GM23248 (cell line): Measurements from ENCODE around the gene CORO7. TPM values are rescaled to one million over a fixed set of nuclear protein-coding genes. Genes with fewer than 3 reads are reported as not detected.

Source experiments
- DNase-seq: peaks from one replicate; pipeline ENCODE4 v3.0.0-alpha.2; 2015
- H2AFZ ChIP-seq: fragments of 200-600 bp; sonication (generic); 2 replicates; pipeline ENCODE4 v1.6.1; 2016; ENCODE audit warnings: antibody characterized with exemption
- H3F3A ChIP-seq: fragments of 200-600 bp; sonication (generic); 2 replicates; pipeline ENCODE4 v1.6.1; 2016; ENCODE audit warnings: mild to moderate bottlenecking, antibody characterized with exemption, mixed run types; ENCODE audit not compliant: insufficient read depth
- H3K27ac ChIP-seq: fragments of 200-600 bp; sonication (generic); 2 replicates; pipeline ENCODE4 v1.5.1; 2016; ENCODE audit warnings: mild to moderate bottlenecking
- H3K27me3 ChIP-seq: fragments of 200-600 bp; sonication (generic); replicated peaks from 2 replicates; pipeline ENCODE4 v1.6.1; 2016; ENCODE audit warnings: mild to moderate bottlenecking; ENCODE audit not compliant: insufficient read depth
- H3K36me3 ChIP-seq: fragments of 200-600 bp; sonication (generic); 2 replicates; pipeline ENCODE4 v1.6.1; 2016; ENCODE audit warnings: low read depth, mild to moderate bottlenecking
- H3K4me1 ChIP-seq: fragments of 200-600 bp; sonication (generic); 2 replicates; pipeline ENCODE4 v1.6.1; 2016; ENCODE audit warnings: mild to moderate bottlenecking; ENCODE audit not compliant: insufficient read depth
- H3K4me2 ChIP-seq: fragments of 200-600 bp; sonication (generic); one replicate; pipeline ENCODE4 v1.6.1; 2016; ENCODE audit warnings: mild to moderate bottlenecking; ENCODE audit not compliant: unreplicated experiment
- H3K4me3 ChIP-seq: fragments of 200-600 bp; sonication (generic); 2 replicates; pipeline ENCODE4 v1.5.1; 2016; ENCODE audit warnings: mild to moderate bottlenecking
- H3K79me2 ChIP-seq: fragments of 200-600 bp; sonication (generic); 2 replicates; pipeline ENCODE4 v1.6.1; 2016; ENCODE audit warnings: mild to moderate bottlenecking; ENCODE audit not compliant: insufficient read depth
- H3K9ac ChIP-seq: fragments of 200-600 bp; sonication (generic); 2 replicates; pipeline ENCODE4 v1.6.1; 2016; ENCODE audit warnings: mild to moderate bottlenecking
- H3K9me2 ChIP-seq: fragments of 200-600 bp; sonication (generic); 2 replicates; pipeline ENCODE4 v1.6.1; 2016; ENCODE audit warnings: mixed run types, mild to moderate bottlenecking, moderate library complexity; ENCODE audit not compliant: insufficient read depth
- H3K9me3 ChIP-seq: fragments of 200-600 bp; sonication (generic); one replicate; pipeline ENCODE4 v1.6.1; 2017; ENCODE audit warnings: low read depth
- H4K20me1 ChIP-seq: fragments of 200-600 bp; sonication (generic); 2 replicates; pipeline ENCODE4 v1.6.0; 2016; ENCODE audit not compliant: insufficient read depth
- EZH2 ChIP-seq: fragments of 200-600 bp; sonication (generic); IDR thresholded peaks from 2 replicates; pipeline ENCODE4 v1.6.1; 2018; ENCODE audit warnings: antibody characterized with exemption, mild to moderate bottlenecking; ENCODE audit not compliant: insufficient read depth, poor library complexity, severe bottlenecking
- EZH2phosphoT487 ChIP-seq: fragments of 200-600 bp; sonication (generic); IDR thresholded peaks from 2 replicates; pipeline ENCODE4 v1.6.1; 2018; ENCODE audit warnings: antibody characterized with exemption, moderate library complexity, mild to moderate bottlenecking, low read depth; ENCODE audit not compliant: insufficient read depth
- WGBS, 2 experiments: methylation state at CpG; one replicate each; pipeline ENCODE4 v1.1.6; 2015 to 2017; ENCODE audit warnings: low lambda C conversion rate in 2 of 2, low coverage in 1 of 2; ENCODE audit errors: missing lambda C conversion rate in 2 of 2; 5-methylcytosine and 5-hydroxymethylcytosine counted together
- in situ Hi-C: fragments of 300-500 bp; cut with MboI; formaldehyde crosslinking; loops from 2 replicates; pipeline ENCODE4 v1.15.0; 2020
- polyA plus RNA-seq: library from polyadenylated mRNA; unstranded; fragments of >200 nt; fragmentation: Nextera tagmentation; extraction: Ambion mirVana; gene quantifications from 2 replicates; pipeline ENCODE4 v1.2.1, GENCODE V29; 2016
- total RNA-seq: library from RNA; depleted of rRNA; stranded (reverse); fragments of >200 nt; shearing (Covaris generic); gene quantifications from 2 replicates; pipeline ENCODE4 v1.2.3, GENCODE V29; 2014

CORO7 gene
- total and polyA plus RNA-seq, 2 experiments from 2014 or later: 7.3 to 13.2 TPM

GRCh38 chr16:4442371-4442770 is 26.0 kb upstream of the CORO7 start:
- Histone ChIP-seq H3K9ac (no peak overlapping the region), H4K20me1 (no peaks in the 10 kb centered on the region), H3K9me3 (no peaks in the 10 kb centered on the region), H3K4me3 (no peak overlapping the region), H3K4me1 (no peaks in the 10 kb centered on the region), H3K4me2 (no peak overlapping the region), H3K79me2 (0 out of 2 replicates have a peak, but pooled peaks cover 9% of the 10 kb centered on the region), H3F3A (no peaks in the 10 kb centered on the region), H3K36me3 (peaks cover 25% of the 10 kb centered on the region; the same call in 1 of the 2 replicates), H3K27me3 (no peaks in the 10 kb centered on the region), H2AFZ (no peak overlapping the region), H3K27ac (no peak overlapping the region), H3K9me2 (no peaks in the 10 kb centered on the region)
- DNase-seq: no peak
- WGBS, 2 experiments: 87 to 89% methylated on average over 9 to 11 of the region's 11 CpGs
- in situ Hi-C loops: no loop called here
- TF ChIP-seq EZH2phosphoT487 (no peak), EZH2 (no peak)

- no peak overlapping the region for H3K4me2 ChIP-seq
- H3K36me3 ChIP-seq: peaks cover 34% of the 10 kb centered on the region; the same call in 1 of the 2 replicates
- in situ Hi-C loops: no loop called here
- H3K9ac ChIP-seq: no peak overlapping the region
- no peak for TF ChIP-seq EZH2phosphoT487
- TF ChIP-seq EZH2: no peak
- no peaks in the 10 kb centered on the region for H3K9me2 ChIP-seq
- no peaks in the 10 kb centered on the region for H3K9me3 ChIP-seq
- no peaks in the 10 kb centered on the region for H3K4me1 ChIP-seq
- H3K27me3 ChIP-seq: no peaks in the 10 kb centered on the region
- no peak overlapping the region for H3K4me3 ChIP-seq
- no peaks in the 10 kb centered on the region for H3F3A ChIP-seq
- 96 to 99% methylated on average over 3 of the region's 3 CpGs for WGBS, 2 experiments
- no peak for DNase-seq
- H4K20me1 ChIP-seq: no peaks in the 10 kb centered on the region; the same call in 1 of the 2 replicates
- H3K27ac ChIP-seq: no peak overlapping the region
- no peak overlapping the region for H2AFZ ChIP-seq
- H3K79me2 ChIP-seq: peaks cover 57% of the 10 kb centered on the region
Observed at GRCh38 chr16:4437366-4437765, 21.0 kb upstream of the CORO7 start.

GRCh38 chr16:4435337-4436067 is 19.1 kb upstream of the CORO7 start:
- Histone ChIP-seq H3K9me3 (no peaks in the 10 kb centered on the region), H3K4me3 (no peak overlapping the region), H3K4me2 (no peak overlapping the region), H3F3A (no peaks in the 10 kb centered on the region), H3K9me2 (no peaks in the 10 kb centered on the region), H3K79me2 (peaks cover 74% of the 10 kb centered on the region), H3K27ac (no peak overlapping the region), H3K9ac (no peak overlapping the region), H3K36me3 (peaks cover 32% of the 10 kb centered on the region; the same call in 1 of the 2 replicates), H3K4me1 (no peaks in the 10 kb centered on the region), H2AFZ (no peak overlapping the region), H3K27me3 (no peaks in the 10 kb centered on the region), H4K20me1 (no peaks in the 10 kb centered on the region; the same call in 1 of the 2 replicates)
- 79 to 83% methylated on average over 8 of the region's 8 CpGs for WGBS, 2 experiments
- peak; percentile 9 for DNase-seq
- TF ChIP-seq EZH2 (no peak), EZH2phosphoT487 (no peak)
- in situ Hi-C loops: no loop called here

- no peaks in the 10 kb centered on the region for H3K9me2 ChIP-seq
- no peak overlapping the region for H2AFZ ChIP-seq
- H3K79me2 ChIP-seq: peaks cover 87% of the 10 kb centered on the region
- H3F3A ChIP-seq: no peaks in the 10 kb centered on the region
- H3K36me3 ChIP-seq: peaks cover 32% of the 10 kb centered on the region; the same call in 1 of the 2 replicates
- no peaks in the 10 kb centered on the region for H3K9me3 ChIP-seq
- no peak overlapping the region for H3K4me2 ChIP-seq
- H3K27me3 ChIP-seq: no peaks in the 10 kb centered on the region
- no peaks in the 10 kb centered on the region; the same call in 1 of the 2 replicates for H4K20me1 ChIP-seq
- H3K4me1 ChIP-seq: no peaks in the 10 kb centered on the region
- DNase-seq: no peak
- WGBS, 2 experiments: 90 to 93% methylated on average over 12 of the region's 12 CpGs
- no peak overlapping the region for H3K27ac ChIP-seq
- TF ChIP-seq EZH2: no peak
- TF ChIP-seq EZH2phosphoT487: no peak
- in situ Hi-C loops: no loop called here
- H3K9ac ChIP-seq: no peak overlapping the region
- no peak overlapping the region for H3K4me3 ChIP-seq
Observed at GRCh38 chr16:4433914-4434787, 17.8 kb upstream of the CORO7 start.
